ENCODE measurements around the gene KCND3.

The KCND3 gene

DNA sequence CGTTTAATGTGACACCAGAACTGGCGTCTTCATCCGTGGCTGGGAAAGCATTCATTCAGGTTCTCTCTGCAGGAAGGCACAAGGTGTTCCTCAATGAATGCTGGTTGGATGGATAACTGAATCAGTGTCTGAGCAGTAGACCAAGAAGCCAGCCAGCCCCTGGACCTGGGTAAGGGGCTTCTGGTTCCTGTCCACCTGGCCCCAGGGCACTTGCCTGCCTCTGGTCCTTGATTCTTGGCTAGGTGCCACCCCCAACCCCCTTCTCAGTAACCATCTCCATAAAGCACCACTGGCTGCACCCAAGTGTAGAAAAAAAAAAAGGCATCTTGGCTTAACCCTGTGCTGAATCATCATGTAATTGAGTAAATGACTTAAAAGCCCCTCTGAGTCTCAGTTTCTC is 59.1 kb downstream of the KCND3 start:
- no peak for DNase-seq (ENCODE audit: low read depth)
- no peak overlapping the region for H3K4me3 ChIP-seq (ENCODE audit: low read depth, low read length)

DNA sequence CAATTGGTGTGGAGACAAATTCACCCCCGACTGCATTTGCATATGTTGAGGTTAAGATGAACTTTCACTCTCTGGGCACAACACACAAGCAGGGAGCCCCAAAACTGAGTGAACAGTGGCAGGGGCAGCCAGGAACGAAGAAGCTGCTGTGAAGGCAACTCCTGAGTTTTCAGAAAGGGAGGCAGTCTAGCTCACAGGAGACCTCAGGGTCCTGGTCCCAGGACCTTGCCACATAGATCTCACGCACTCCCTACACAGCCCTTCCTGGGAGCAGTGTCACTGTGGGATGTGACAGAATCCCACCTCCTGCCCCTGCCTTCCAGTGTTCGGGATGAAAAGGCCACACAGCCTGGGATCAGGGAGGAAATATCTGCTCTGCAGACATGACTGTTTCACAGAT is 60.9 kb downstream of the KCND3 start:
- no peak overlapping the region for H3K4me3 ChIP-seq (ENCODE audit: low read depth, low read length)
- DNase-seq (ENCODE audit: low read depth): no peak

DNA sequence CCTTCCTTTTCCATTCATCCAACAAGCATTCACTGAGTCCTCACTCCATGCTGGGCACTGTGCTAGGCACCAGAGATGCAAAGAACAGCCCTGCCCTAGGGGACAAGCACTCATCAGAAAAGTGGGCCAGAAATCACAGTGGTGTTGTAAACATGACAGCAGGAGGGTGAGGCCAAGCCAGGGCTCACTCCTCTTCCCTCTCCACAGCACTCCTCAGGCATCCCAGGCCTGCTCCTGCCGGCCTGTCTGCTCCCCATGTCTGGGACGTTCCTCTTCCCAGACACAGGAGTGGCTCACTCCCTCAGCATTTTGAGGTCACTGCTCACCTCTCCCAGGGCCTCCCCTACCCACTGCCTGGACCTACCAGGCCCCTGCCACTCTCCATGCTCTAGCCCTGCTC is 61.8 kb downstream of the KCND3 start:
- H3K4me3 ChIP-seq (ENCODE audit: low read depth, low read length): no peak overlapping the region
- no peak for DNase-seq (ENCODE audit: low read depth)

DNA sequence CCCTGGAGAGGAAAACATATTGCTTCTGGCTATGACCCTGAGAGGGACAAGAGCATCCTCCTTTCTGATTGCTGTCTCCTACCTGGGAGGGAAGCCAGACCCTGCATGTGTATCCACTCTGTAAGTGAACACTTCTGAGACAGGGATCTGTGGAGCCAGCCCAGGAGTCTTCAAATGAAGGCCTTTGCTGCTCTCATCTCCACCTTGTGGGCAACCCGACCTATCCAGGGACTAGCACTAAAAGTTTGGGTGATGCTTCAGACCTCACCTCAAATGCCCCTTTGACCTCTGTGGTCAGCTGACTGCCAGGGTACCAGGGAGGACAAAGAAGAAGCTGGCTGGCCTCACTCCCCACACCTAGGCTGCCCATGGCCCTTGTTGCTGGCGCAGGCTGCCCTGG is 64.7 kb downstream of the KCND3 start:
- no peak overlapping the region for H3K4me3 ChIP-seq (ENCODE audit: low read depth, low read length)
- no peak for DNase-seq (ENCODE audit: low read depth)

DNA sequence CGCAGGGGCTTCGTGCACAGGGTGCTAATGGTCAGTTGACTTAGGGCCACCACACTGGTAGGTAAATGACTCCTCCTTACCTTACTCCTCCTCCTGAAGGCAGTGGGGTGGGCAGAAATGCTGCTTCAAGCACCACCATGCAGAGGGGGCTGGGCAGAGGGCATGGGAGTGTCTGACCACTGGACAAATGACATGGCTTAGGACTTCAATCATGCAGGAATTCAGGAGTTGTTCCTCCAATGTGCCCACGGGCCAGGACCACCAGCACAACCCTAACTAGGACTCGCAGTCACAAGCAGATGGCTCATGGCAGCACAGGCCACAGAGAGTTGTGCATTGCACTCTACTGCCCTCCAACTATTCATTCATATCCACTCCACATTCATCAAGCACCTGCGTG is 65.7 kb downstream of the KCND3 start:
- DNase-seq (ENCODE audit: low read depth): no peak

DNA sequence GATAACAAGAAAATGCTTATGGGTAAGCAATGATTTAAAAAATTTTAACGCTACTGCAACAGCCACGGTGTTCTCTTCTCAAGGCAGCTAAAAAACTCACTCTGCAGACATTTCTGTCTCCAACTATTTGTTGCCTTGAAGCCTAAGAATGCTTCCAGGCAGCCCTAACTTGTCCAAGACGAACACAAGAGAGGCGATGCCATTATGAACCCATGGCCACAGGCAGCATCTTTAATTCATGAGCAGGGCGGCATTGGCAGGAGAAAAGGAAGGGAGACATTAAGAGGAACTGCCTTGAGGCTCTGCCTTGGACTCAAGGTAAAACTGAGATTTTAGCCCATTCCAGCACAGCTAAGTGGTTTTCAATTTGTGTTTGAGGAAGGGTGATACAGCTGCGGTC is 67.5 kb downstream of the KCND3 start:
- H3K4me3 ChIP-seq (ENCODE audit: low read depth, low read length): no peak overlapping the region
- DNase-seq (ENCODE audit: low read depth): no peak

More for the DNA sequence above, 65.7 kb downstream of the KCND3 start:
- no peak overlapping the region for H3K4me3 ChIP-seq (ENCODE audit: low read depth, low read length)

DNA sequence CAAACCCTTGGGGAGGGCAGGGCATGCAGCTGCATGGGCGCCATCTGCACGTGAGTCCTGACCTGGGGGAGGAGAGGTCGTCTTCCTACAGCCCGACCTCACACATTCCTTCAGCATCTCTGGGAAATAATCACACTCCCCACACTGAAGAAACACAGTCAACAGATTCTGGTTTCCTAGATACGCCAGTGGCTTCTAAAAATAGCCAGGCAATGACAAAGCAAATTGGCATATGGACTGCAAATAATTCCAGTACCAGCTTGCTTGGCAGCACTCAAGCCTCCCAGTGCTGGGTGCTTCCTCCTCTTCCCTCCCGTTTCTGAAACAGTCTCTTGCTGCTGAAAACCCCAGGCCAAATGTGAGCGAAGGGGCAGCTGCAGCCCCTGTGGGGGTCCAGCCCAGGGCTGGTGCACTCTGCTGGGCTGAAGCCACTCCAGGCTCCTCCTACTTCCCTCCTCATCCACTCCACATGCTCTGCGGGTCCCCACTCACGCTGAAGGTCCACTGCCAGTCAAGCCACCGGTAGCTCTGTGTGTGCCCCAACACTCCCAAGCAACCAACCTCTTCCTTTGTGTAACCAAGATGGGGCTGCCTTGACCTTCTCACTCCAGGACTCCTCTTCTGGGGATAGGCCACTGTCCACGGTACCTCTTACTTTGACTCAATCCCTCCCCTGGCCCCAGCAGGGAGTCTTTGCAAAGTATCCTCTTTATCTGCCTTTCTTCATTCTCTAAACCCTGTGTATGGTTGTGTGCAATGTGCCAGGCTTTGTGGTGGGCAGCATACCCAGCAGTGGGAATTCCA is 69.0 kb downstream of the KCND3 start:
- no peak overlapping the region for H3K4me3 ChIP-seq (ENCODE audit: low read depth, low read length)
- DNase-seq (ENCODE audit: low read depth): no peak

DNA sequence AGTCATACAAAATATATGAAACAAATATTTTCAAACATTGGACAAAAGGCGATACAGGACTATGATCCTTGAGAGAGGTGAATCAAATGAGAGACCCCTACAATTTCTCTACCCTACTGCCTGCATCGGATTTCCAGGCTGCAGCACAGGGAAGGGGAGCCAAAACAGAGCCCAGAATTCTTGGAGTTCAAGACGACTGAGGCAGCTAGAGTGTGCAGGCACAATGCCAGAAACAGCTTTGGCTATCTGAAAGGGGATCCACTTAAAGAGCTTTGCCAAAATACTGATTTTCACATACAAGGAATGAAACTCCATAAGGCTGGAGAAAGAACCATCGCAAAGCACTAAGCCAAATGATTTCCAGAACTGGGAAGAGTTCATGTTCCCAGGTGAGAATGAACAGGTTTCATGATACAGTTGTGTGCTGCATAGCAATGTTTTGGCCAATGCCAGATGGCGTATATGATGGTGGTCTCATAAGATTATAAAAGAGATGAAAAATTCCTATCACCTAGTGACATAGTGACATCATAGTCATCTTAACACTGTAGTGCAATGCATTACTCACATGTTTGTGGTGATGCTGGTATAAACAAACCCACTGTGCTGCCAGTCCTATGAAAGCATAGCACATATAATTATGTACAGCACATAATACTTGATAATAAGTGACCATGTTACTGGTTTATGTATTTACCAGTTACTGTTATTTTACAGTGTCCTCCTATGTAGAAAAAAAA is 77.5 kb downstream of the KCND3 start:
- DNase-seq (ENCODE audit: low read depth): no peak
- no peak overlapping the region for H3K4me3 ChIP-seq (ENCODE audit: low read depth, low read length)

DNA sequence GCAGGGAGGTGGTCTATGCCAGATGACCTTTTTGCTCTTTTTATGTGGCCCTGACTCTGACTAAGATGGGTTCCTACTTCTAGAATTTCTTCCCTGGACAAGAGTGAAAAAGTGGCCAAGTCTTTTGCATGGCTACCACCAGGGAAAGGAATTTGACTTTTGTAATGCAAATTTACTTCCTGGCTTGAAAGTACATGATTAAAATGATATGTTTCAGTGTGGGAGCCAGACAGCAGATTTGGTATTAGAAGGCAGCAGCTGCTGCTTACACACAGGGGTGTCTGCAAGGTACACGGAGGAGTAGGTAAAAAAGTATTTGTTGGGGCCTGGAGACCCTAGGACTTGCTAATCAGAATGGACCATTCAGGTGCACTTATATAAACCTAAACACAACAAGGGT is 78.4 kb downstream of the KCND3 start:
- DNase-seq (ENCODE audit: low read depth): no peak
- H3K4me3 ChIP-seq (ENCODE audit: low read depth, low read length): no peak overlapping the region

DNA sequence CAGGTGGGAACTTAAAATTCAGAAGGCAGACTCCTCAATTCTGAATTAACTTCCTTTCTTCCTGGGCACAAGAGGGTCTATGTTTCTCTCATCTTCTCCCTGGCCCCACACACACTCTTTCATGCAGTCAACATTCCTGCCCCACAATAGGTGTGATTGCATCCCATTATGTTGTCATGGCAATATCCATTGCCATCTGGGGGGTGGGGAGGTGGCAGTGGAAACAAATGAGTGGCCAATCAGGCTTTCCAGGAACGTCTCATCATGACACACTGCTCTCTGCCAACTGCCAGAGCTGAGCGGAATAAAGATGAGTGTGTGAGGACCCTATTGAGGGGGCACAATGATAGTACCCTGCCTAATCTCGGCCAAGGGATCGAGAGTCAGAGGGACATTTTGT is 80.4 kb downstream of the KCND3 start:
- DNase-seq (ENCODE audit: low read depth): no peak
- H3K4me3 ChIP-seq (ENCODE audit: low read depth, low read length): no peak overlapping the region

DNA sequence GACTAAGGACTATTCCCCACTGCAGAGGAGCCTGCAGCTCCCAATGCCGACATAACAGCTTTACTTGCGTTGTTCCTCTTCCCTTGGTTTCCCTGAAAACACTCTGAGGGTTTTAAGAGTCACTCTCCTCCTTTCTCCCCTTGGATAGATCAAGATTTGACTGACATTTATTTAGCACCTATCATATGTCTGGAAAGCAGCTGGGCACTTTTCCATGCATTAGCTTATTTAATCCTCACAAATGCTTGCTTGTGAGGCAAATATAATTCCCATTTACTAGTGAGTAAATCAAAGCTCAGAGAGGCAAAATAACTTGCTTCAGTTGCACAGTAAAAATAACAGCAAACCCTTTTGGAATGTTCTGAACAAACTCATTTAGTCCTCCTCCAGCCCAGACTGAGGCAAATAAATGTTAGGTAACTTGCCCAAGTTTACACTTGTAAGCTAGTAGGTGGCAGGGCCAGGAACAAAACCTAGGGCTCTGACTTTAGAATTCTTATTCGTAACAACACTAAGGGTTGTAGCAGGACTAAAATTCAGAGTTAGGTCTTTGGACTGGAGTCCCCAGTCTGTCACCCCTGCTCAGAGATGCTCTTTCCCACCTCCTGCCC is 81.4 kb downstream of the KCND3 start:
- no peak overlapping the region for H3K4me3 ChIP-seq (ENCODE audit: low read depth, low read length)
- DNase-seq (ENCODE audit: low read depth): no peak

DNA sequence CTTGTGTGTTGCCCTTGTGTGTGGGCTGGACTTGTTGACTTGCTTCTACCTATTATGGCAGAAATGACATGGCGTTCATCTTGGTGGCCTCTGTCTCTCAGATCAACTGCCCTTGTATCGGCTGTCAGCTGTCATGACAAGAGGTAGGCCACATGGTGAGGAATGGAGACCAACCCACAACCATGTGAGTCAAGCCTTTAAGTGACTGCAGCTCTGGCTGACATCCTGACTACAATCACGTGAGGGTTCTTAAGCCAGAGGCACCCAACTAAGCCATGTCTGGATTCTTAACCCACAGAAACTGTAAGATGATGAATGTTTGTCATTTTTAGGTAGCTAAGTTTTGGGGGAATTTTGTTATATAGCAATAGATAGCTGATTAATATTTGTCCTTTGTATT is 82.1 kb downstream of the KCND3 start:
- H3K4me3 ChIP-seq (ENCODE audit: low read depth, low read length): no peak overlapping the region
- no peak for DNase-seq (ENCODE audit: low read depth)

DNA sequence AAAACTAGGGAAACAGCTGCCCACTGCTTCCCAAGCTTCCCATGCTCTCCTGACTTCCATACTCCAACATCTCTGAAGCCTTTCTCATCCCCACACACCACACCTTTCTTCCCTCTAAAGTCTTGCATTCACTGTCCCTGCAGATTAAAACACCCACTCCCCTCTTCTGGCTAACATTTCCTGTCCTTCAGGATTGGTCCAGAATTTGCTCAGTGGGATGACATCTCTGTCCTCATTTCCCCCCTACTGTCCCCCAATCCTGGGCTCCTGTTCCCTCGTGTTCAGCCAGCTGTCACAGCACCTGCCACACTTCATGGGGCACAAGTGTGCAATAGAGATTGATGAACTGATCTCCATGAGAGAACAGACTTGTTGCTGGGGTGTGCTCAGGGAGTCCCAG is 82.7 kb downstream of the KCND3 start:
- DNase-seq (ENCODE audit: low read depth): no peak
- H3K4me3 ChIP-seq (ENCODE audit: low read depth, low read length): no peak overlapping the region

DNA sequence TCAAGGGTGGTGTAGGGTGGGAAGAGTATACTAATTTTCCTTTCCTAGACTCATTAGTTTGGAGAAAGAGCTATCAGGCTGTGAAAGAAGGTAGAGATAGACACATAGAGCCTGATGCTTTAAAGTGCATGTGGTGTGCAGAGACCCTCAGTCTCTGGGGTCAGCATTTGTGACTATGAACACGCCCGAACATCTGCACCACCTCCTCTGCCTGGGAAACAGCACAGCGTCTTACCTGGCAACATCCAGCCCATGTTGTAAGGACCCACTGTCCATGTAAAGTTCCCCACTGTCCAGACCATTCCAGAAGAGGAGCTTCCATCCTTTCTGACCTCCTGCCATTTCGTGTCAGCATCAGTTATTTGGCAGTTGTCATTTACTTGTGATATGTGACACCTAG is 83.4 kb downstream of the KCND3 start:
- no peak for DNase-seq (ENCODE audit: low read depth)
- H3K4me3 ChIP-seq (ENCODE audit: low read depth, low read length): no peak overlapping the region

DNA sequence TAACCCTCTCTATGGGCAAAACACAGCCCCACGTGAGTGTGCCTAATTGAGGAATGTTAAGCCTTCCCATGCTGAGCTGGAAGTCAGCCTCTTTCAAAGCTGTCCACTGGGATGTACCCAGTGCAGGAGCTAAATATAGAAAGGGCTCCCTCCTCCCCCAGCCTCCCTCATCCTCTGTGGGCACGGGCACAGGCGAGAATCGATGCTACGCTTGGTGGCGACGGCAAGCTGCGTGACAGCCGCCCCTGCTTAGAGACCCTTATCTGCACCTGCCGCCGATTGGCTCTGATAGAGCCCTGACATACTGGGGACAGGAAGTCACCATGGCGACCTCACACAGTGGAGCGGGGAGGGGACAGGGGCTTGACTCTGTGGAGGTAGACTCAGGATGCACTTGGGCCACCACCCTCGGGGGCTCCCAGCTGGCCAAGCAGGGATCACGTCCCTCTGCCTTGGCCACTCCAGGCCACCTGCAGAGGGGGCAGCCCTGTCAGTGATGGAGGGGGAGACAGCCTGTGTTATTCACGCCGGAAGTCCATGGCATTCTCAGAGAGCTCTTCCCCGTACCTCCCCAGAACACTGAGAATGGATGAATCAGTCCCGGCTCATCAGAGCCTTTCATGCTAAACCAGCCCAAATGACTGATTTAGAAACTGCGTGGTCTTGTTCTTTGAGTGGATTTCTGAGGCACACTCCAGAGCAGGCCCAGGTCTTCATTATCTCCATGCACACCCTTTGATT is 84.8 kb downstream of the KCND3 start:
- no peak for DNase-seq (ENCODE audit: low read depth)
- no peak overlapping the region for H3K4me3 ChIP-seq (ENCODE audit: low read depth, low read length)

DNA sequence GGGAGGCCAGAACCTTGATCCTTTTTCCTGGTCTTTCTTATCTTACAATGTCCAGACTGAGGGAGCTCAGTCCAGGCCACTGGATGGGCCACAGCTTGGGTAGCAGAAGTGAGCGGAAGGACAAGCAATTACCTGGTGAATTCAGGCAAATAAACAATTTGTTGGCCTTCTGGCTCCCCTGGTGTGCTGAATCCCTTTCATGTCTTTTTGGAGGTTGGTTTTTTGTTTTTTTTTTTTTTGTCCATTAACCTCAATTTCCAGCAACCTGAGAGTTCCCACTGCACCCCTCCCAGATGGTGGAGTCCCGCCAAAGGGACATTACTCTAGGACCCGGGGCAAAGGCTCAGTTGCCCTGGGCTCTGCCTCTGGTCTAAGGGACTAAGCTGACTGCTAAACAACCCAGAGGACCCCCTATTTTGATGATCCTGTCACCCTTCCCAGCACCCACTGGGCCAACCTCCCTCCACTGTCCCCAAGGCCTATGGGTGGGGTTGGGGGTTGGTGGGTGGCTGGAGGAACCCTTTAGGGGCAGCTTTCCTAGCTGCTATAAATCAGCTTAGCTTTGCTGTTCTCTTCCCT is 85.5 kb downstream of the KCND3 start:
- DNase-seq (ENCODE audit: low read depth): no peak
- H3K4me3 ChIP-seq (ENCODE audit: low read depth, low read length): no peak overlapping the region

DNA sequence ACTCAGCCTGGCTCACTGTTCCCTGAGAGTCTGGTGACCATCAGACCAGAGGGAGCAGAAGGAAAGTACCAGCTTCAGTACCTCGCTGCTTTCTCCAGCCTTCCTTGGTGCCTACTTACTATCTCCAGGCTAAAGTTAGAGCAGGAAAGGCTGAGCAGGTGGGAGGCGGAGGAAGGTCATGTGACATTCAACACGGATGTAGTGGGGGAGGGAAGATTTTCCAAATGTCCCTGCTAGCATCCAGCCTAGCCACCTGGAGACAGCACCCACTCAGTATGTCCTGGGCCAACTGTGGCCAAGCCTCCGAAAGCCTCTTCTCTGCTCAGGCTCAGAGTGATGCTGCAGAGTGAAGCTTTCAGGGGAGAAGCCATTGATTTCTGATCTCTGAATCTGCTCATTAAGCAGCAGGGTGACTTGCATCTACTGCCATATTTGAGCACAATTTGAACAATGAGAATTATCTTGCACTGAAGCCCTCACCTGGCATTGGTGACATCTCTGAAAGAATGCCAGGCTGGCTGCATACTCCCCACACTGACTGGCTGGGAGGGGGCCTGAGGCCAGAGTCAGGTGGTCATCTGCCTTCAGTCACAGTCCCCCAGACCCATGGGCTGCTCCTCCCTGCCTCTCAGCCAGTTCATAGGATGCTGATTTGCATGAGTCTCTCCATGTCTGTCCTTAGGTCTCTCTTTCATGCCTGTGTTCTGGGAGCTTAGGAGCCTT is 86.2 kb downstream of the KCND3 start:
- no peak for DNase-seq (ENCODE audit: low read depth)
- H3K4me3 ChIP-seq (ENCODE audit: low read depth, low read length): no peak overlapping the region

DNA sequence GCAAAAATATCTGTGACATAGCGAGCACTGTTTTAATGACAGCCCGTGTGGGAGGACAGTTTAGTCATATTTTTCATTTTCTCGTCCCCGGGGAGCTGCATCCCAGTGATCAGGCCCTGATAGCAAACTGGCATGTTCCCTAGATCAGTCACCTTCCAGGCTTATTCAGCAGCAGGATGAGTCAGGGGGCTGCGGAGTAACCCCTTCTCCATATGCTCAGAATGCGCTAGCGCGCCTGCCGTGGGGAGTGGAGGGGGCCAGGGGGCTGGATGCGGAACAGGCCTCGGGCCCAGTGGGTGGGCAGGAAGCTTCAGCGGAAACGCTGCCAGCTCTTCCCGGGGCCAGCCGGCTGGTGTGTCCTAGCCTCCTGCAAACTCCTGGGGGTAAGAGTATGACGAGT is 94.0 kb downstream of the KCND3 start:
- DNase-seq (ENCODE audit: low read depth): no peak
- no peak overlapping the region for H3K4me3 ChIP-seq (ENCODE audit: low read depth, low read length)

DNA sequence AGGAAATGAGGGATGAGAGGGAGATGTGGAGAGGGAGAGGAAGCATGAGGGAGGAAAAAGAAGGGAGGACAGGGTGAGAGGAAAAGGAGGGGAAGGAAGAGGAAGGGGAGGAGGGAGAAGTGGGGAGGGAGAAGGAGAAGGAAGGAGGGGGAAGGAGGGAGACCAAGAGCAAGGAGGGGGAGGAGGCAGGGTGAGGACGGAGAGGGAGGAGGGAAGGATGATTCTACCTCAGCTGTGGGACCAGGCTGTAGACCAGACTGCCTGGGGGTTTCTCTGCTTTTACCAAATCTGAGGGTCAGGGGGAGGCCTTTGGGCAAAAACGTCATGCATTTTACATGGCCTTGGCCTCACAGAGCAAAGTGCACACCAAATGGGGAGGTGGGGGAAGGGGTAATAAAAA is 94.5 kb downstream of the KCND3 start:
- H3K4me3 ChIP-seq (ENCODE audit: low read depth, low read length): no peak overlapping the region
- no peak for DNase-seq (ENCODE audit: low read depth)
